GM19025 (cell line): ENCODE data around the gene DNM3.

Experiments used
- ATAC-seq: cut with Tn5 transposase; IDR thresholded peaks from one replicate; pipeline ENCODE4 v1.9.1; 2021; ENCODE audit warnings: mild to moderate bottlenecking, low read depth, moderate library complexity; ENCODE audit not compliant: unreplicated experiment

DNM3 gene

GRCh38 chr1:172398970-172399755 is 557.9 kb downstream of the DNM3 start:
- no peak for ATAC-seq

GRCh38 chr1:172399756-172400721 is 558.7 kb downstream of the DNM3 start:
- no peak for ATAC-seq

- no peak for ATAC-seq
Observed at GRCh38 chr1:172400722-172401105, 559.4 kb downstream of the DNM3 start.

- ATAC-seq: no peak
Observed at GRCh38 chr1:172401477-172401876, 560.2 kb downstream of the DNM3 start.

GRCh38 chr1:172401892-172402291 is 560.6 kb downstream of the DNM3 start:
- no peak for ATAC-seq

- no peak for ATAC-seq
Observed at GRCh38 chr1:172402878-172403569, 561.7 kb downstream of the DNM3 start.

GRCh38 chr1:172404121-172404520 is 562.8 kb downstream of the DNM3 start:
- no peak for ATAC-seq

GRCh38 chr1:172405912-172406311 is 564.6 kb downstream of the DNM3 start:
- no peak for ATAC-seq

- no peak for ATAC-seq
Observed at GRCh38 chr1:172406968-172407367, 565.7 kb downstream of the DNM3 start.

- ATAC-seq: no peak
Observed at GRCh38 chr1:172408958-172409357, 567.7 kb downstream of the DNM3 start.

GRCh38 chr1:172410027-172410426 is 568.7 kb downstream of the DNM3 start:
- no peak for ATAC-seq

GRCh38 chr1:172411791-172412338 is 570.6 kb downstream of the DNM3 start:
- no peak for ATAC-seq

- no peak for ATAC-seq
Observed at GRCh38 chr1:172414331-172414730, 573.0 kb downstream of the DNM3 start.

- ATAC-seq: no peak
Observed at GRCh38 chr1:172416496-172417035, 575.3 kb downstream of the DNM3 start.

- no peak for ATAC-seq
Observed at GRCh38 chr1:172417557-172417956, 576.3 kb downstream of the DNM3 start.

- no peak for ATAC-seq
Observed at GRCh38 chr1:172420385-172420784, 579.1 kb downstream of the DNM3 start, which contains the start of gene C1orf105. Gene C1orf105, plus strand, starts transcription at chr1:172420685. Its CDS starts 201 bp downstream, at chr1:172420886.

- no peak for ATAC-seq
Observed at GRCh38 chr1:172421974-172422604, 580.8 kb downstream of the DNM3 start.

GRCh38 chr1:172423336-172423735 is 582.0 kb downstream of the DNM3 start:
- ATAC-seq: no peak

- ATAC-seq: no peak
Observed at GRCh38 chr1:172425339-172425738, 584.0 kb downstream of the DNM3 start.

GRCh38 chr1:172427191-172427590 is 585.9 kb downstream of the DNM3 start:
- ATAC-seq: no peak
